ENCODE data around the gene ILKAP. TPM values are rescaled to one million over a fixed set of nuclear protein-coding genes. Genes with fewer than 3 reads are reported as not detected.

Gene ILKAP
- total and polyA plus RNA-seq, 2 donors (not counting 1 experiment from before 2014, with no cell fraction given) = 82.5 to 98.6 TPM

DNA sequence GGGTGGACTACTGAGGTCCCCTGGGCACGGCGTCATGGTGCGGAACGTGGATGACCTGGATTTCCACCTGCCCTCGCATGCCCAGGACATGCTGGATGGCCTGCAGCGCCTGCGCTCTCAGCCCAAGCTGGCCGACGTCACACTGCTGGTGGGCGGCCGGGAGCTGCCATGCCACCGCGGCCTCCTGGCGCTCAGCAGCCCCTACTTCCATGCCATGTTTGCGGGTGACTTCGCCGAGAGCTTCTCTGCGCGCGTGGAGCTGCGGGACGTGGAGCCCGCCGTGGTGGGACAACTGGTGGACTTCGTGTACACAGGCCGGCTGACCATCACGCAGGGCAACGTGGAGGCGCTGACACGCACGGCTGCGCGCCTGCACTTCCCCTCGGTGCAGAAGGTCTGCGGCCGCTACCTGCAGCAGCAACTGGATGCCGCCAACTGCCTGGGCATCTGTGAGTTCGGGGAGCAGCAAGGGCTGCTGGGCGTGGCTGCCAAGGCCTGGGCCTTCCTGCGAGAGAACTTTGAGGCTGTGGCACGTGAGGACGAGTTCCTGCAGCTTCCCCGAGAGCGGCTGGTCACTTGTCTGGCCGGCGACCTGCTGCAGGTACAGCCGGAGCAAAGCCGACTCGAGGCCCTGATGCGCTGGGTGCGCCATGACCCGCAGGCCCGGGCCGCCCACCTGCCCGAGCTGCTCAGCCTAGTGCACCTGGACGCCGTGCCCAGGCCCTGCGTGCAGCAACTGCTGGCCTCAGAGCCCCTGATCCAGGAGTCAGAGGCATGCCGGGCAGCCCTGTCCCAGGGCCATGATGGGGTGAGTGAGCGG lies 62.6 kb downstream of the ILKAP start:
- H3K79me2 ChIP-seq (ENCODE audit: control insufficient read depth, insufficient read depth, low read length) = no peaks in the 10 kb centered on the region
- ChIA-PET POLR2A (no interaction called here), CTCF (no interaction called here)
- no peaks in the 10 kb centered on the region for H3K36me3 ChIP-seq (replicated peaks in 1 of 2; ENCODE audit: control extremely low read depth in 1 of 2, control insufficient read depth in 1 of 2, extremely low read depth in 1 of 2, insufficient read depth in 2 of 2, low read length in 1 of 2)
- no peaks in the 10 kb centered on the region for H3K9me3 Mint-ChIP-seq (ENCODE audit: insufficient read depth)
- H3K4me1 ChIP-seq (ENCODE audit: control insufficient read depth in 2 of 2, insufficient read depth in 2 of 2, low read length in 2 of 2) = peaks cover 16 to 26% of the 10 kb centered on the region in 2 donors
- H3K4me2 ChIP-seq (replicated peaks; ENCODE audit: low read depth, low read length, poor library complexity, severe bottlenecking) = no peak overlapping the region
- no peak overlapping the region for H3K27ac Mint-ChIP-seq
- H3K27me3 Mint-ChIP-seq = no peaks in the 10 kb centered on the region
- no peak for ATAC-seq (ENCODE audit: low read depth)
- intact Hi-C loops (cut with micrococcal nuclease) = no loop called here
- no peak overlapping the region for H3K9ac ChIP-seq (ENCODE audit: low read length)
- peaks cover 12% of the 10 kb centered on the region for H3K4me1 Mint-ChIP-seq
- peaks cover 0 to 4% (median 0%) of the 10 kb centered on the region in 3 donors for H3K9me3 ChIP-seq (ENCODE audit: control extremely low read depth in 1 of 3, control insufficient read depth in 2 of 3, insufficient read depth in 1 of 3, low read length in 2 of 3)
- H3K4me3 Mint-ChIP-seq = no peak overlapping the region
- H4K20me1 ChIP-seq (ENCODE audit: control insufficient read depth, insufficient read depth, low read length, poor library complexity, severe bottlenecking) = no peaks in the 10 kb centered on the region
- peaks cover 0 to 7% (median 1%) of the 10 kb centered on the region in 4 experiments for H3K27me3 ChIP-seq (replicated peaks in 1 of 4; ENCODE audit: control extremely low read depth in 1 of 4, control insufficient read depth in 3 of 4, insufficient read depth in 4 of 4, low read length in 3 of 4)
- WGBS (ENCODE audit: insufficient coverage) = 94% methylated on average over 60 of the region's 60 CpGs
- DNase-seq = no peak
- TF ChIP-seq CTCF (IDR thresholded peaks at IDR 0.05) (no peak), EZH2 (IDR thresholded peaks at IDR 0.05; ENCODE audit: borderline replicate concordance, insufficient read depth, low read depth, low read length, poor library complexity, severe bottlenecking) (no peak)
- H3K27ac ChIP-seq (ENCODE audit: low read length in 2 of 2) = no peak overlapping the region
- no peak overlapping the region for H3K4me3 ChIP-seq (ENCODE audit: control extremely low read depth in 1 of 5, extremely low read depth in 1 of 5, insufficient read depth in 1 of 5, low read depth in 2 of 5, low read length in 4 of 5)
- no peak overlapping the region for H2AFZ ChIP-seq (ENCODE audit: insufficient read depth, low read depth, low read length, poor library complexity, severe bottlenecking)

DNA sequence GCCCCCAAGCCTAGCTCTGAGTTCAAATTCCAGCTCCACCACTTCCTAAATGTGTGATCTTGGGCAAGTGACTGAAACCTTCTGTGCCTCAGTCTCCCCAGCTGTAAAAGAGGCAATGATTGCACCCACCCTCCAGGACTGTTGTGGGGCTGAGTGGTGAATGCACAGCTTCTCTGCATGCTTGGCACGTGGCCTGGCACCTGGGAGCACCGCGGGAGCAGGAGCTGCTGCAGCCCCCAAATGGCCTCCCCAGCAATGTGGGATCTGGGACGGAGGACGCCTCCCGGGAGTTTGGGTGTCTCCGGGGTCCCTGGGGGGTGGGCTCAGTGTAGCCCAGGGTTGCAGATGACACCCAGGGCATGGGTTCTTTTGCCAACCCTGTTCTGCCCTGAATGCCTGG lies 63.5 kb downstream of the ILKAP start:
- peak overlapping the region; percentile 33 for H2AFZ ChIP-seq (ENCODE audit: insufficient read depth, low read depth, low read length, poor library complexity, severe bottlenecking)
- H3K36me3 ChIP-seq (replicated peaks in 1 of 2; ENCODE audit: control extremely low read depth in 1 of 2, control insufficient read depth in 1 of 2, extremely low read depth in 1 of 2, insufficient read depth in 2 of 2, low read length in 1 of 2) = no peaks in the 10 kb centered on the region
- H3K27me3 ChIP-seq (replicated peaks in 1 of 4; ENCODE audit: control extremely low read depth in 1 of 4, control insufficient read depth in 3 of 4, insufficient read depth in 4 of 4, low read length in 3 of 4) = peaks cover 0 to 7% (median 1%) of the 10 kb centered on the region in 4 experiments
- ChIA-PET POLR2A (no interaction called here), CTCF (interaction anchor here (0.9 to 1.1 kb wide), 4 partner anchors 31 to 627 kb away, joined by 3 to 6 read pairs (median 4); no protein-coding TSS in a partner anchor)
- H4K20me1 ChIP-seq (ENCODE audit: control insufficient read depth, insufficient read depth, low read length, poor library complexity, severe bottlenecking) = no peaks in the 10 kb centered on the region
- TF ChIP-seq EZH2 (IDR thresholded peaks at IDR 0.05; ENCODE audit: borderline replicate concordance, insufficient read depth, low read depth, low read length, poor library complexity, severe bottlenecking) (no peak), CTCF (IDR thresholded peaks at IDR 0.05) (no peak)
- peaks cover 12% of the 10 kb centered on the region for H3K4me1 Mint-ChIP-seq
- peaks cover 16 to 26% of the 10 kb centered on the region in 2 donors for H3K4me1 ChIP-seq (ENCODE audit: control insufficient read depth in 2 of 2, insufficient read depth in 2 of 2, low read length in 2 of 2)
- H3K27ac ChIP-seq (ENCODE audit: low read length in 2 of 2) = no peak overlapping the region
- no peaks in the 10 kb centered on the region for H3K27me3 Mint-ChIP-seq
- no peak overlapping the region for H3K4me3 Mint-ChIP-seq
- no peak overlapping the region for H3K9ac ChIP-seq (ENCODE audit: low read length)
- ATAC-seq (ENCODE audit: low read depth) (no peak), DNase-seq (no peak)
- H3K27ac Mint-ChIP-seq = no peak overlapping the region
- WGBS (ENCODE audit: insufficient coverage) = 95% methylated on average over 7 of the region's 7 CpGs
- intact Hi-C loops (cut with micrococcal nuclease) = no loop called here
- no peaks in the 10 kb centered on the region for H3K9me3 Mint-ChIP-seq (ENCODE audit: insufficient read depth)
- H3K9me3 ChIP-seq (ENCODE audit: control extremely low read depth in 1 of 3, control insufficient read depth in 2 of 3, insufficient read depth in 1 of 3, low read length in 2 of 3) = peaks cover 0 to 4% (median 0%) of the 10 kb centered on the region in 3 donors
- no peak overlapping the region for H3K4me3 ChIP-seq (ENCODE audit: control extremely low read depth in 1 of 5, extremely low read depth in 1 of 5, insufficient read depth in 1 of 5, low read depth in 2 of 5, low read length in 4 of 5)
- H3K79me2 ChIP-seq (ENCODE audit: control insufficient read depth, insufficient read depth, low read length) = no peaks in the 10 kb centered on the region
- H3K4me2 ChIP-seq (replicated peaks; ENCODE audit: low read depth, low read length, poor library complexity, severe bottlenecking) = peak overlapping the region; percentile 72
